SK-N-SH treated with all-trans-retinoic acid at 6 μM for 48 hours (cell line): ENCODE results near the gene RALGAPB.
A peak's percentile ranks its signal among the peaks of the same experiment; 100 is the strongest.

ENCODE experiments used
- ATAC-seq: fragments of 200-7000 bp; cut with Tn5 transposase; 3 replicates; pipeline ENCODE4 v1.9.1; 2020; ENCODE audit warnings: mild to moderate bottlenecking, moderate library complexity
- ARNTL ChIP-seq: fragments of 450-650 bp; formaldehyde crosslinking; IDR thresholded peaks from 2 replicates; pipeline ENCODE4 v1.5.0; 2020; ENCODE audit warnings: low read depth, mild to moderate bottlenecking, moderate library complexity, borderline replicate concordance
- CSDC2 ChIP-seq: fragments of 250-450 bp; sonication (Bioruptor Pico); IDR thresholded peaks from 2 replicates; pipeline ENCODE4 v1.5.0; 2020; ENCODE audit warnings: mild to moderate bottlenecking, moderate library complexity
- ESRRG ChIP-seq: fragments of 250-450 bp; sonication (Bioruptor Pico); IDR thresholded peaks from 2 replicates; pipeline ENCODE4 v1.6.1; 2021; ENCODE audit warnings: mild to moderate bottlenecking
- GLIS3 ChIP-seq: fragments of 250-450 bp; sonication (Bioruptor Pico); IDR thresholded peaks from 2 replicates; pipeline ENCODE4 v1.5.0; 2020; ENCODE audit warnings: mild to moderate bottlenecking, moderate library complexity
- ISL1 ChIP-seq: fragments of 250-450 bp; sonication (Bioruptor Pico); IDR thresholded peaks from 2 replicates; pipeline ENCODE4 v2.1.2; 2022; ENCODE audit warnings: mild to moderate bottlenecking, moderate library complexity
- PPARA ChIP-seq: fragments of 250-450 bp; sonication (Bioruptor Pico); IDR thresholded peaks from 2 replicates; pipeline ENCODE4 v1.5.0; 2020; ENCODE audit warnings: mild to moderate bottlenecking, borderline replicate concordance
- RARB ChIP-seq: fragments of 250-450 bp; sonication (Bioruptor Pico); IDR thresholded peaks from 2 replicates; pipeline ENCODE4 v1.8.0; 2021; ENCODE audit warnings: mild to moderate bottlenecking, moderate library complexity
- SNAI2 ChIP-seq: fragments of 250-450 bp; sonication (Bioruptor Pico); IDR thresholded peaks from 2 replicates; pipeline ENCODE4 v1.5.0; 2020; ENCODE audit warnings: mild to moderate bottlenecking, moderate library complexity
- TCF4 ChIP-seq: fragments of 250-450 bp; sonication (Bioruptor Pico); IDR thresholded peaks from 2 replicates; pipeline ENCODE4 v1.8.0; 2021; ENCODE audit warnings: mild to moderate bottlenecking, moderate library complexity, borderline replicate concordance
- TOX ChIP-seq: fragments of 250-450 bp; sonication (Bioruptor Pico); IDR thresholded peaks from 2 replicates; pipeline ENCODE4 v1.8.0; 2021; ENCODE audit warnings: mild to moderate bottlenecking, moderate library complexity, borderline replicate concordance
- TSHZ2 ChIP-seq: fragments of 250-450 bp; sonication (Bioruptor Pico); IDR thresholded peaks from 2 replicates; pipeline ENCODE4 v1.5.0; 2020; ENCODE audit warnings: mild to moderate bottlenecking, moderate library complexity
- ZC3H10 ChIP-seq: fragments of 250-450 bp; sonication (Bioruptor Pico); IDR thresholded peaks from 2 replicates; pipeline ENCODE4 v1.5.1; 2021; ENCODE audit warnings: mild to moderate bottlenecking, moderate library complexity
- ZFP30 ChIP-seq: fragments of 450-650 bp; formaldehyde crosslinking; IDR thresholded peaks from 2 replicates; pipeline ENCODE4 v1.5.0; 2022; ENCODE audit warnings: mild to moderate bottlenecking, moderate library complexity
- ZNF565 ChIP-seq: fragments of 450-650 bp; formaldehyde crosslinking; conservative IDR thresholded peaks from 2 replicates; pipeline ENCODE4 v1.5.0; 2020; ENCODE audit warnings: low read depth, mild to moderate bottlenecking, moderate library complexity
- ZNF70 ChIP-seq: fragments of 450-650 bp; formaldehyde crosslinking; IDR thresholded peaks from 2 replicates; pipeline ENCODE4 v1.5.0; 2020; ENCODE audit warnings: mild to moderate bottlenecking, moderate library complexity
- TF ChIP-seq, protein P1 (sequence below): fragments of 250-450 bp; sonication (Bioruptor Pico); IDR thresholded peaks from 2 replicates; pipeline ENCODE4 v1.8.0; 2020; ENCODE audit warnings: mild to moderate bottlenecking, moderate library complexity, borderline replicate concordance
- TF ChIP-seq, protein P2 (sequence below): fragments of 250-450 bp; sonication (Bioruptor Pico); IDR thresholded peaks from 2 replicates; pipeline ENCODE4 v1.8.0; 2021; ENCODE audit warnings: low read depth, mild to moderate bottlenecking, moderate library complexity, borderline replicate concordance
- TF ChIP-seq, protein P3 (sequence below): fragments of 250-450 bp; sonication (Bioruptor Pico); IDR thresholded peaks from 2 replicates; pipeline ENCODE4 v1.5.1; 2021; ENCODE audit warnings: mild to moderate bottlenecking, moderate library complexity
- TF ChIP-seq, protein P4 (sequence below): fragments of 250-450 bp; sonication (Bioruptor Pico); IDR thresholded peaks from 2 replicates; pipeline ENCODE4 v1.5.1; 2020; ENCODE audit warnings: low read depth, mild to moderate bottlenecking, moderate library complexity

The RALGAPB gene

DNA sequence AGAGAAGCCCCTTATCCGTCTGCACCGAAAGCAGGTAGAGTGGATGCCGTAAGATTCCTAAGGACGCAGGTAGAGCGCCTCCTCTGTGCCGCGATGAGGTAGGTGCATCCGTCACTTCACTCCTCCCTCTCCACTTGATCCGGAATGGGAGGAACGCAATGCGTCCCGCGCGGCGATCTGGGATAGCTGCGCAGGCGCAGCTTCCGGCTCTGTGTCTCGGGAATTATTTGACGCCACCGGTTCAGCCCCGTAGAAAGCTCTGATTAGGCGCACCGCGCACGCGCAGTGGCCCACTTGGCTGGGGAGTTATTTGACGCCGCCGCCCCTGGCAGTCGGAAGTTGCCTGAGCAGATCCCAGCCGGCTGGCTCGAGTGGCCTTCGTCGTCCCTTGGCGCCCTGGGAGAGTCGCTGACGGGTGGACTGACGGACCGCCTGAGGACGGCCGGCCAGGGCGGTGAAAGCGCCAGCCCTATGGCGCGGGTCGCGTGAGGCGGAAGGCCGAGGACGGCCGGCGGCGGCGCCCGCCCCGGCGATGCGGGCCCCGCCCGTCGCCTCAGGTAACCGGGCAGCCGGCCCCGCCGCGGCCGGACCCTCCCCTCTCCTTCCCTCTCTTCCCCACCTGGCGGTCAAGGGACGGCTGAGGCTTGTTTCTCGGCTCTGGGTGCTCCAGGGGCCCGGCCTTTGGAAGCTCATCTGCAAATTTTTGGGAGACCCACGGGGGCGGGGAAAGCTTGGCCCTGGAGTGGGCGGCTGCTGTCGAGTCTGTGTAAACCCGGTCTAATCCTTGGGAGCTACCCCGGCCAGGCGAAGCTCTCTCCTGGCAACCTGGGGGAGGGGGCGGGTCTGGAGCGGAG lies at the start of gene RALGAPB:
Gene RALGAPB (plus strand): TSS at position 331 of the 854 bp plus-strand sequence. CDS start 15,590 bp downstream, outside the sequence.
- ATAC-seq: peak; percentile 97
- TF ChIP-seq ISL1 (no peak), TOX (no peak), GLIS3 (CRISPR knock-in tag) (no peak), ZFP30 (no peak), TCF4 (CRISPR knock-in tag) (no peak), ARNTL (CRISPR knock-in tag) (no peak), ZNF70 (no peak), PPARA (CRISPR knock-in tag) (no peak), CSDC2 (no peak), ZC3H10 (CRISPR knock-in tag) (no peak), TSHZ2 (no peak), ESRRG (CRISPR knock-in tag) (no peak), SNAI2 (CRISPR knock-in tag) (no peak)
- TF ChIP-seq, protein P1, sequence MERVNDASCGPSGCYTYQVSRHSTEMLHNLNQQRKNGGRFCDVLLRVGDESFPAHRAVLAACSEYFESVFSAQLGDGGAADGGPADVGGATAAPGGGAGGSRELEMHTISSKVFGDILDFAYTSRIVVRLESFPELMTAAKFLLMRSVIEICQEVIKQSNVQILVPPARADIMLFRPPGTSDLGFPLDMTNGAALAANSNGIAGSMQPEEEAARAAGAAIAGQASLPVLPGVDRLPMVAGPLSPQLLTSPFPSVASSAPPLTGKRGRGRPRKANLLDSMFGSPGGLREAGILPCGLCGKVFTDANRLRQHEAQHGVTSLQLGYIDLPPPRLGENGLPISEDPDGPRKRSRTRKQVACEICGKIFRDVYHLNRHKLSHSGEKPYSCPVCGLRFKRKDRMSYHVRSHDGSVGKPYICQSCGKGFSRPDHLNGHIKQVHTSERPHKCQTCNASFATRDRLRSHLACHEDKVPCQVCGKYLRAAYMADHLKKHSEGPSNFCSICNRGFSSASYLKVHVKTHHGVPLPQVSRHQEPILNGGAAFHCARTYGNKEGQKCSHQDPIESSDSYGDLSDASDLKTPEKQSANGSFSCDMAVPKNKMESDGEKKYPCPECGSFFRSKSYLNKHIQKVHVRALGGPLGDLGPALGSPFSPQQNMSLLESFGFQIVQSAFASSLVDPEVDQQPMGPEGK (CRISPR knock-in tag): no peak
- TF ChIP-seq, protein P2, sequence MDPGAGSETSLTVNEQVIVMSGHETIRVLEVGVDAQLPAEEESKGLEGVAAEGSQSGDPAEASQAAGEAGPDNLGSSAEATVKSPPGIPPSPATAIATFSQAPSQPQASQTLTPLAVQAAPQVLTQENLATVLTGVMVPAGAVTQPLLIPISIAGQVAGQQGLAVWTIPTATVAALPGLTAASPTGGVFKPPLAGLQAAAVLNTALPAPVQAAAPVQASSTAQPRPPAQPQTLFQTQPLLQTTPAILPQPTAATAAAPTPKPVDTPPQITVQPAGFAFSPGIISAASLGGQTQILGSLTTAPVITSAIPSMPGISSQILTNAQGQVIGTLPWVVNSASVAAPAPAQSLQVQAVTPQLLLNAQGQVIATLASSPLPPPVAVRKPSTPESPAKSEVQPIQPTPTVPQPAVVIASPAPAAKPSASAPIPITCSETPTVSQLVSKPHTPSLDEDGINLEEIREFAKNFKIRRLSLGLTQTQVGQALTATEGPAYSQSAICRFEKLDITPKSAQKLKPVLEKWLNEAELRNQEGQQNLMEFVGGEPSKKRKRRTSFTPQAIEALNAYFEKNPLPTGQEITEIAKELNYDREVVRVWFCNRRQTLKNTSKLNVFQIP: no peak

GRCh38 chr20:38423541-38423940 lies 49.1 kb upstream of the RALGAPB start:
- TF ChIP-seq, protein P1 (CRISPR knock-in tag): no peak
- TF ChIP-seq GLIS3 (CRISPR knock-in tag) (no peak), ZFP30 (no peak), CSDC2 (no peak), ISL1 (no peak), ZNF565 (CRISPR knock-in tag) (no peak), ARNTL (CRISPR knock-in tag) (no peak), TSHZ2 (no peak), ESRRG (CRISPR knock-in tag) (no peak), PPARA (CRISPR knock-in tag) (no peak), RARB (CRISPR knock-in tag) (no peak), TCF4 (CRISPR knock-in tag) (no peak), ZNF70 (no peak), TOX (no peak)
- TF ChIP-seq, protein P3, sequence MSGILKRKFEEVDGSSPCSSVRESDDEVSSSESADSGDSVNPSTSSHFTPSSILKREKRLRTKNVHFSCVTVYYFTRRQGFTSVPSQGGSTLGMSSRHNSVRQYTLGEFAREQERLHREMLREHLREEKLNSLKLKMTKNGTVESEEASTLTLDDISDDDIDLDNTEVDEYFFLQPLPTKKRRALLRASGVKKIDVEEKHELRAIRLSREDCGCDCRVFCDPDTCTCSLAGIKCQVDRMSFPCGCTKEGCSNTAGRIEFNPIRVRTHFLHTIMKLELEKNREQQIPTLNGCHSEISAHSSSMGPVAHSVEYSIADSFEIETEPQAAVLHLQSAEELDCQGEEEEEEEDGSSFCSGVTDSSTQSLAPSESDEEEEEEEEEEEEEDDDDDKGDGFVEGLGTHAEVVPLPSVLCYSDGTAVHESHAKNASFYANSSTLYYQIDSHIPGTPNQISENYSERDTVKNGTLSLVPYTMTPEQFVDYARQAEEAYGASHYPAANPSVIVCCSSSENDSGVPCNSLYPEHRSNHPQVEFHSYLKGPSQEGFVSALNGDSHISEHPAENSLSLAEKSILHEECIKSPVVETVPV (CRISPR knock-in tag): no peak
- TF ChIP-seq, protein P4, sequence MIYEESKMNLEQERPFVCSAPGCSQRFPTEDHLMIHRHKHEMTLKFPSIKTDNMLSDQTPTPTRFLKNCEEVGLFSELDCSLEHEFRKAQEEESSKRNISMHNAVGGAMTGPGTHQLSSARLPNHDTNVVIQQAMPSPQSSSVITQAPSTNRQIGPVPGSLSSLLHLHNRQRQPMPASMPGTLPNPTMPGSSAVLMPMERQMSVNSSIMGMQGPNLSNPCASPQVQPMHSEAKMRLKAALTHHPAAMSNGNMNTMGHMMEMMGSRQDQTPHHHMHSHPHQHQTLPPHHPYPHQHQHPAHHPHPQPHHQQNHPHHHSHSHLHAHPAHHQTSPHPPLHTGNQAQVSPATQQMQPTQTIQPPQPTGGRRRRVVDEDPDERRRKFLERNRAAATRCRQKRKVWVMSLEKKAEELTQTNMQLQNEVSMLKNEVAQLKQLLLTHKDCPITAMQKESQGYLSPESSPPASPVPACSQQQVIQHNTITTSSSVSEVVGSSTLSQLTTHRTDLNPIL (CRISPR knock-in tag): no peak
- ATAC-seq: no peak
